Sciatic nerve (tissue), 2 donors: ENCODE results near the gene CFAP100. TPM values are rescaled to one million over a fixed set of nuclear protein-coding genes. Genes with fewer than 3 reads are reported as not detected.

ENCODE experiments used
- ATAC-seq: fragments of 200-7000 bp; cut with Tn5 transposase; one replicate; pipeline ENCODE4 v1.9.1; 2020; ENCODE audit warnings: mild to moderate bottlenecking, moderate library complexity
- DNase-seq: peaks from one replicate; pipeline ENCODE4 v3.0.0-alpha.2; 2020; ENCODE audit warnings: low spot score
- intact Hi-C: fragments of 100-400 bp; cut with DNase I; formaldehyde crosslinking; loops from one replicate; pipeline ENCODE4 v1.14.2; 2022
- total RNA-seq: library from RNA; stranded (reverse); fragmentation: NEBNext Ultra II Directional; extraction: Animal tissue kit (Norgen Biotek cat#: 25700); gene quantifications from one replicate; pipeline ENCODE4 v1.2.1, GENCODE V29; 2021
- donor health status: DM: no; HTN: no; CAD: no.
- donor health status: DM: no; HTN: no; CAD: no.

CFAP100 gene
- total RNA-seq, 1 donor from 2014 or later, result 1.5 TPM

DNA sequence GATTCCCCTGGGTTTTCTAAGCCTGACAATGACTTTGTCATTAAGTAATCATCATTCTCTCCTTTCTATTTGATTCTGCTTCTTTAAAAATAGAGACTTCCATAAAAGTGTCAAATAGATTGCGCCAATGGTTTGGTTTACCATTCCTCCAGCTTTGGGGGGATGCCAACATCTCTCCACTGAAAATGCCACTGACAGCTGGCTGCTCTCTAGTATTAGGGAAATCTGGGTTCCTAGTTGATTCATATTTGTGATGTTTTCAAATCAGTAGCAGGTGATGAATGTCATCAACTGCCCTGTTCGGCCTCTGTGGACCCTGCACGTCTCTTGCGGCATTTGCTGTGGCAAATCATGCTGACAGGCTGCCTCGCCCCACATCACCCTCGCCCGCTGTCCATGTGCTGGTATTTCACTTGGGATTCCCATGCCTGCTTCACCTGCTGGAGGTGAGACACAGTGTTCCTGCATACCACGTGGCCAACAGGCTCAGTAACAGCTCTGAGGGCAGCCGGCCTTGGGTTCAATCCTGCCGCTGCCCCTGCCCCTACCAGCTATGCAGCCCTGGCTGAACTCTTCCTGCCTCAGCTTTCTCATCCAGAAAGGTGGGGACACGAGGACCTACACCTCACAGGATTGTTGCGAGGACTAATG lies 52.9 kb downstream of the CFAP100 start:
- peak; percentile 49 for DNase-seq
- intact Hi-C loops, result loop anchor here (10.0 kb wide), 1 partner anchor 1517 kb away; no protein-coding TSS in a partner anchor
- ATAC-seq, result no peak

DNA sequence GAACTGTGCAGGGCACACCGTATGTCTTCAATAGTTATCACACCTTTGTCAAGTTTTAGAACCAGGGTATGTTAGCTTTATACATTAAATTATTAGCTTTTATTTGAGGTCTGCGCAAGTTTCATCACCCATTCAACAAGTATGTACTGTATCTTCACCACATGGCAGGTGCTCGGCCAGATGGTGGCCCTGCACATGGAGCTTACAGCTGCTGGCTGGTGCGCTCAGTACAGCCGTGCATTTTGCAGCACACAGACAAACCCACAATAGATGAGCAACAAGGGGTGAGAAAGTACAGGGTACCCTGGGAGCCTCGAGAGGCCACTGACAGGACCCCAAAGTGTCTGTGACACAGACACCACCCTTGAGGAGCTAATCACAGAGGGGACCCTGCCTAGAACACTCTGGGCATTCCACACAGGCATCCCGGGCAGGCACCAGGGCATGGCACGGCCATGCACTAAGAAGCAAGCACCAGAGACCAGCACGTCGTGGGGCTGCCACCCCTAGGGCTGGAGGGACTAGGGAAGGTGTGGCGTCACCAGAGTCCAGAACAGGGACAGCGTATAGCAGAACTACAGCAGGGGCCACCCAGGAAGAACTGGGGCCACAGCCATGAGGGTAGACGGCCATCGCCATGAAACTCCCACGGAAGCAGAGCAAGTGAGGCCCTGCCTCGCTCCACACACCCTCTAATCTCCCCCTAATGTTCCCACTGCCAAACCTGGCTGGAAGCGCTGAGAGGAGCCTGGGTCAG lies 53.6 kb downstream of the CFAP100 start:
- ATAC-seq (no peak), DNase-seq (peak; percentile 33)
- intact Hi-C loops, result loop anchor here (10.0 kb wide), 1 partner anchor 1516 kb away; no protein-coding TSS in a partner anchor

DNA sequence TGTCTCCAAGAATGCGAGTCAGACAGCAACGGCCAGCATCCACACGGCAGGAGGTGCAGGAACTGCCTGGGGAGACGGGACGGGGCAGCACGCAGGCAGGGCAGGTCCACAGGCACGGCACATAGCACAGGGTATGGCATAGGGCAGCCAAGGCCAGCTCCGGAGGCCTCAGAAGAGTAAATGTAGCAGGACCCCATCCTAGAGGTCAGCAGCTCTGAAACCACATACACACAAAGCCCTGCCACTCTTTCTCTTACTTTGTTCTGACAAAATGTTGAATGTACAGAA lies 54.1 kb downstream of the CFAP100 start:
- DNase-seq, result no peak
- no peak for ATAC-seq
- intact Hi-C loops, result loop anchor here (10.0 kb wide), 1 partner anchor 1516 kb away; no protein-coding TSS in a partner anchor

DNA sequence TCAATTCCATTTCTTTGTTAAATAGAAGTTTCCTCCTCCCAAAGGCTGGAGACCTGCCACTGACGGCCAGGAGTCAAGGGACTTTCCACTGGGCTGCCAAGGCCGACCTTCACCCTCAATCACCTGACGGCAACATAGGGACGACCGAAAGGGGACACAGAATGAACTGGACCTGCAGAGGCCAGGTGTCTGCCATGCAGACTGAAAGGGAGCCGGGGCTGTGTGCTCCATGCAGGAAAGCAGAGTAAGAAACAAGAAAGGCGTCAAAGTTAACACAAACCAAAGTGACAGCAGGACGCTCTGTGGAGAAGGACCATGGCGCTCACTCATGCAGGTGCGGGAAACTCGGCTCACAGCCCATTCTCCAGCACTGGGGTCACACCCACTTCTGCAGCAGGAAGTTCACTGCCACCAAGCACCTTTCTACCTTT lies 54.9 kb downstream of the CFAP100 start:
- intact Hi-C loops, result loop anchor here (10.0 kb wide), 1 partner anchor 1515 kb away; no protein-coding TSS in a partner anchor
- no peak for ATAC-seq
- peak; percentile 32 for DNase-seq

DNA sequence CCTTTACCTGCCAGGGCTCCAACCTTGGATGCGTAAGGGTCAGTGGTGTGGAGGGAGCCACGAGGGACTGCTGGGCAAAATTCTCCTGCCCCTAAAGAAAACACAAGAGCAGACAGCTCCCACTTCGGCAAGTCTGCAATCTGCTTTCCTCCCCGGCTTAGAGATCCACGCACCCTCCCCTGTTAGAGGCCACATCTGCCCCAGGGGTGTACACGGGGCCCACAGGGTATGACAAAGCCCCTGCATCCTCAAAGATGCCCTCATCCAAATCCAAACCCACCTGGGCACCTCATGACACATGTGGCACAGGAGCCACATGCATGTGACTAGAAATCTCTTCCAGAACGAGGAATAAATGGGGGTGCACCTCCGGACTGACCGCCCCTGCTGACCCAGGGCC lies 55.5 kb downstream of the CFAP100 start:
- ATAC-seq (no peak), DNase-seq (no peak)
- intact Hi-C loops, result no loop called here

DNA sequence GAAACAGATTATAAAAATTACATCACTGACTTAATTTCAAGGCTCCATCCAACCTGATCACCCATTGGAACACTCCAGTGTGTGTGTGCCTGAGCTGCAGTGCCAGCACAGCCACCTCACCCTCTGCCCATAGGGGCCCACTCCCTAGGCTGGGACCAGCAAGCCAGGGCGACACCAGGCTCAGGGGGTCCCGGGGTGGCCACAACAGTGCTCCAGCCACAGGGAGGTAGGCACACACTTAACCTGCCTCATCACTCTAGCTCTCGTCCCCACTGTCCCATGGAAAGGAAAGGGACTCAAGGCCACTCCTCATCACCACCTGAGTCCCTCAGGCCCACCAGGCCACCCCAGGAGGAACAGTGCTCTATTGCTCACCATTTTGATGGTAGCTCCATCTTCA lies 56.0 kb downstream of the CFAP100 start:
- peak; percentile 37 for DNase-seq
- ATAC-seq, result no peak

DNA sequence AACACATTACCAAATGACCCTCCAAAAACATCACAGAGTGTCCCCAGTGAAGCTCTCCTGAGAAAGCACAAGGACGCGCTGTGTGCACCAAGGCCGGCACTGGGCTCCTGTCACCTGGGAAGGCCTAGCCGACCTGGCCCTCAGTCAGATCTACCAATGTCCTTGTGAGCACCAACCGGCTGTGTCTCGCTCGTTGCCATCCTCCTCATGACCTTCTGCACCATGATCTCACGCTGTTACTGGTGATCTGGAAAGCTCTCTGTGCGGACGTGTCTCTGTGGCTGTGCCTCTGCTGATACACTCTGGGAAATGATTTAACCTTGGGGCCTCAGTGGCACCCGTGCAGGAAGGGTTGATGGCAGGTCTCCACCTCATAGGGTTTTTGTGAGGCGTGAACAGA lies 56.8 kb downstream of the CFAP100 start:
- DNase-seq, result peak; percentile 32
- intact Hi-C loops, result no loop called here
- ATAC-seq, result no peak

More for the DNA sequence above, 56.0 kb downstream of the CFAP100 start:
- intact Hi-C loops, result no loop called here

DNA sequence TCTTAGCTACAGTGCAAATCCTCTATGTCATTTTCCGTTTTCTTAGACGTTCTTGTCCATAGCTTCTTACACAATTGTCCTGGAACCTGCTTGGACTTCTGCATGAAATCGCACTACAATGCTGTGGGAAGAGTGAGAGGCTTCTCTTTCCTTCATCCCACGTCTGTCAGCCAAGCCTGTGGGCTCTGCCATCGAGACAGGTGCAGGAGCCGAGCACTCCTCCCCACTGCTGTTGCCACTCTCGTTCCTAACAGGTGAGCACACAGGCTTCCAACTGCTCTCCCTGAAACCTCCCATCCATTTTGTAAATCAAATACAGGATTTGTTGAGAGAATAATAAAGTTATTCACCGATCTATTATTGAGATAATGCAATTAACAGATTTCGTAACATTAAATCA lies 57.5 kb downstream of the CFAP100 start:
- intact Hi-C loops, result no loop called here
- DNase-seq, result no peak
- ATAC-seq, result no peak

DNA sequence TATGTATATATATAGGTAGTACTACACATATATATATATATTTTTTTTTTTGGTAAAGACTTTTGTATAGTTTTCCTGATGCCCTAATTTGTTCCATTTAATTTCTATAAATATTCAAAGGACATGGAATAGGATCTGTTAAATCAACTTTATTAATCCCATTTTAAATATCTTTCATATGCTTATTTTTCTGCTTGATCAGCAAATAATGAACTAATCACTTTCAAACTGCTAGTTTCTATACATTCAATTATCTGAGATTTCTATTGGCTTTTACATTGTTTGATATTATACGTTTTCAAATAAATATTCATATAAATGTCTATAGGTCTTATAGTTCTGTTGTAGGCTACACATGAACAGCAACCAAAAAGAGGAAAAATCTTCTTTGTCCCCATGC lies 59.3 kb downstream of the CFAP100 start:
- DNase-seq, result no peak
- ATAC-seq, result no peak
- intact Hi-C loops, result no loop called here

DNA sequence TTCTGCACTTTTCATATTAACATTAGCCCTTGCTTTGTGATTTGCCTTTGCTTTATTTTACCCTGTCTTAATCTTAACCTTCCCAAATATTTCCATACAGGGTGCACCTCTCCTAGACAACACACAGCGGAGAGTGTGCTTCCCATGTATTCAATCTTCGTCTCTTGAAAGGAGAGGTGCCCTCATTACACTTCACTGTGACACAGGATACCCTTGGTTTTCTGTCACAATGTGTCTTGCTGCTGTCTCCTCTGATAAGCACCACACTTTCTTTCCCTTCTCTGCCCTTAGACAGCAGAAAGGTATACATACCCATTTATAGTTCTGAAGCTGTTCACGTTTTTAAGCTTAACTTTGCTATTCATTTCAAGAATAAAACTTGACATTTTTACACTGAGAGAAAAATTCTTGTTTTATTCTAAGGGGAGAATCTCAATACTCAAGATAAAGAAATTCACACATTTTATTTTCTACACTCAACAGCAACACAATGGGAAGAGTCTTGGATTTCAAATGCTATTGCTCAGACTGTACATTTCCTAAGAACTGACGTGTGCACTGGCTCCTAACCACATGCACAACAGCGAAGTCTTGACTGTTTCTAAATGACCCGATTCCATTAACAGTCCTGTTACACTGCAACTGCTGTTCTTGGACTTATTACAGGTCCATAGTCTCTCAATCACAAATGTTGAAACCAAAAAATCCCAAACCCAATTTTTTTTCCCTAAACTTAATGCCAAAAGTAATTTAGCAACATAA lies 59.9 kb downstream of the CFAP100 start:
- DNase-seq, result peak; percentile 17
- intact Hi-C loops, result no loop called here
- no peak for ATAC-seq

DNA sequence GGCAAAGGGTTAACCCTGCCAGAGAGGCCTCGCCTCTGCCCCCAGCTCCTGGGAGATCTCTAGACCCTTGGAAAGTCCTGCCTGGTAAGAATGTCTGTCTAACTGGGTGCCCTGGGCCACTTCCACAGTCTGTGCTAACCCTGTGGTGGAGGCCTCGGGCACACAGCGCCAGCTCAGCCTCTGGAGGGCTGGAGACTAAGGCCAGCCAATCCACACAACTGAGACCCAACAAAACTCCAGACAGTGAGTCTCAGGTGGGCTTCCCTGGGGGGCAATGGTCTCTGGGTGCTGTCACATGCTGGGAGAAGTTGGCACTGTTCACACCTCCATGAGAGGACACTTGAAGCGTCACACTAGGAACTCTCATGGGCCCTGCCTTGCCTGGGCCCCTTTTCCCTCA lies 61.5 kb downstream of the CFAP100 start:
- intact Hi-C loops, result no loop called here
- no peak for ATAC-seq
- peak; percentile 37 for DNase-seq

DNA sequence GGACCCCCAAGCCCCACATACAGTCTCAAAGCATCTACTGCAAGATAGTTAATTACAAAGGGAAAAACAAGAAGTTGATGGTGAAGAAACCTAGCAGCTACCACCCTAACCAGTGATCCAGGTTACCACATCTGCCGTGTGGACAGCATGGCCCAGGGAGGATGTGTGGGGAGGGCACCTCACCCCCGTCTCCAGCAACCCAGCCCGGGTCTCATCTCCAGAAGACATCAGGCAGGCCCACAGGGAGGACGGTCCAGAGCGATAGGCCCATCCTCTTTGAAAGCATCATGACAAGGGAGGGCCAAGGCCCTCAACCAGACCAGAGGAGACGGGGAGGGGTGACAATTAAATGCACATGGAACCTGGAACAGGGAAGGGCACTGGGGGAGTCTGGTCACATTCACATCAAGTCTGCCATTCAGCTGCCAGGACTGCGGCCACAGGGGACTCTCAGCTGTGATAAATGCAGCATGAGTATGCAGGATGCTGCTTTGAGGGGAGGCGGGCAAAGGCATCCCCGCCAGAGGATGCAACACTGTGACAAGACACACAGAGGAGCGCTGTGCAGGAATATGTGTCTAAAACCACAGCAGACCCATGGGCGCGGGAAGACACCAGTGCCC lies 62.2 kb downstream of the CFAP100 start:
- intact Hi-C loops, result no loop called here
- DNase-seq (peak; percentile 37), ATAC-seq (no peak)

DNA sequence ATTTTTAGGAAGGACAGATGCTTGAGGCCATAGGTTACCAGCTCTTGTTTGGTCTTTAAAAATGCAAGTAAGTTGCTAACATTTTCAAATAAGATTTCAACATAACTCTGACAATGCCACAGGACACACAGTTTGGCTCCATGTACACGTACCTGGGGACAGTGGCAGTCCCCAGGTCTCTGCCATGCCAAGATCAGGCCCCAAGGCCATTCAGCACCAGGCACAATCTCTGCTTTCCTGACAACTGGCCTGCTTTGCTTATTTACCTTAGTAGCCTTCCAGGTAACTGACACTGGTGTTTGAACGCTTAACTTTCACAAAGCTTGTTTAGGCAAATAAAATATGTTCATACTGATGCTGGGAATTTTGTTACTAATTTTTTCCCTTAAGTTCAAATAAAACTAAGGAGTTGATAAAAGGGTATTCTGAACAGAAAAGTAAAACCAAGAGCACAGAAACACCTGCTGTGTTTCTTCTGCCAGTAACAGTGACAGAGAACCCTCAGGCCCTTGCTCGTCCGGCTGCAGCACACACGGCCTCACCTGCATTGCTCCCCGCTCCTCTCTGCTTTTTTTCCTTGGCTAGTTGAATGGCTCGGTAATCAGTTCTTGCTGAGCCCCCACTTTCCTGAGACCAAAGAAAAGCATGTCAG lies 64.5 kb downstream of the CFAP100 start:
- ATAC-seq (no peak), DNase-seq (peak; percentile 22)
- intact Hi-C loops, result no loop called here

DNA sequence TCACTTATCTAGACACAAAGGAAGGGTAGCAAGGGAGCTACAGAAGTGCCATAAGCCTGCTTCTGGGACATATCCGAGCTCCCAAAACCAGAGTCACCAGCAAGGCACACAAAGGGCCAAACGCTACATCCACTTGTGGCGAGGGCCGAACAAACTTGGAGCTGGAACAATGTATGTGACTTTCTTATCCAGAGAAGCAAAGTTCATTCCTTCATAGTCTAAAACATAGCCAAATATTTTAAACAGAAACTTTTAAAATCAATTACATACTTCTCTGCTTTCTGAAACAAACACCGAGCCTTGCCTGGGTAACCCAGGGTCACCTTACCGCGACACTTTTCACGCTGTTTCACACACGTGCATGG lies 65.0 kb downstream of the CFAP100 start:
- ATAC-seq, result no peak
- peak; percentile 17 for DNase-seq
- intact Hi-C loops, result no loop called here

DNA sequence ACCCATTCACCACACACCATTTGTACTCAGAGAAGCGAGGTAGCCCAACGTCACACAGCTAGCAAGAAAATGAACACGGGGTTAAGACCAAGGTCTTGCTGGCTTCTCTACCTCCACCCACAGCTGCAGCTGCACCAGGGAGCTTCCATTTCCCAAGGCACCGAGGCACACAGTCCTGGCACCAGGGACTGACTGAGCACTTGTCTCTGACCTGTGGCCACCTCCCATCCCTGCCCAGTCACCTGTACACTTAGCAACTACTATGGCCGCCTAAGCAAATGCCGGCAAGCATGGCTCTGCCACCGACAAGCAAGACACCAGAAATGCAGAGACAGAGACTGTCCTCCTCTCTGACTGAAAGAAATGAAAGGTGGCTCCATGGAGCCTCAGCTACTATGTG lies 65.7 kb downstream of the CFAP100 start:
- intact Hi-C loops, result no loop called here
- DNase-seq (peak; percentile 15), ATAC-seq (no peak)

DNA sequence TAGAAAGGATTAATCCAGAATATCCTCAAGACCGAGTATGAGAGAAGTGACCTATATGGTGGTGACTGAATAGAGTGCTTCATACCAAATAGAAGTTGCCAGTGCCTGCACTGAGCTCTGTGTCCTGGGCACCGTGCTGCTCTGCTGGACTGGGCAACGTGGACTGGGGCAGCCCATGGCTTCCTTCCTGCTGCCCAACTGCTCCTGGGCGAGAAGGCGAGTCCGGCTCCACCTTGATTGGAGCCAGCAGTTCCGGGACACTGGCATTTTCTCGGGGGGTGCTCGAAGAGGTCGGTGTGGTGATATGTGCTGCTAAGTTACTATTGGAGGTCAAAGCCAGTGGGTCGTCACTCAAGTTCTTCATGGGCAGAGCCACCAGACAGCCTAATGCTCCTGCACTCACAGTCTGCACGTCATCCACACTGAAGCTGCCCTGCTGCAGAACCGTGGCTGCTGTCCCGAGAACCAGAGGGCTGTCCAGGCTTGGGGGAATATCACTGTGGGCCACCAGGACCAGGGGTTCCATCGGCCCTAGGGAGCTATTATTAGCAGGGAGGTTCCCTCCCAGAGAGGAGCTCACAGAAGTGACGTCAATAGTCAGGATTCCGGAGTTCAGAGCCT lies 66.9 kb downstream of the CFAP100 start:
- intact Hi-C loops, result no loop called here
- DNase-seq (peak; percentile 35), ATAC-seq (no peak)

DNA sequence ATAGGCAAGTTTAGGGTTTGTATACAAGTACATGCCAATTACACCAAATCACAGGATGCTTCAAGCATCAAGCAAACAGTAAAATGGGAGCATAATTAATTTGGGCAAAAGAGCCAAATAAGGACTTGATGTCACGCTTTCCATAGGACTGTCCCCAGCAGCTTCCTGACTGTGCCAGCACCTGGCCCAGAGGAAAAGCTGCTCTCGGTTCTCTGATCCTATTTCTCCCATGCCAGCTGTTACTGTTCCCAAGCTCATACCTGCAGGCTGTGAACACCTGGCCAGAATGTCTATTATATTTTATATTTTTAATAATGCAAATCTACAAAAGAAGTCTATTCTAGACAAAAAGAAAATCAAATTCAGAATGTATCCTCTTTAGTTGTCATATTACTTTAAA lies 68.8 kb downstream of the CFAP100 start:
- peak; percentile 3 for DNase-seq
- no peak for ATAC-seq
- intact Hi-C loops, result no loop called here

DNA sequence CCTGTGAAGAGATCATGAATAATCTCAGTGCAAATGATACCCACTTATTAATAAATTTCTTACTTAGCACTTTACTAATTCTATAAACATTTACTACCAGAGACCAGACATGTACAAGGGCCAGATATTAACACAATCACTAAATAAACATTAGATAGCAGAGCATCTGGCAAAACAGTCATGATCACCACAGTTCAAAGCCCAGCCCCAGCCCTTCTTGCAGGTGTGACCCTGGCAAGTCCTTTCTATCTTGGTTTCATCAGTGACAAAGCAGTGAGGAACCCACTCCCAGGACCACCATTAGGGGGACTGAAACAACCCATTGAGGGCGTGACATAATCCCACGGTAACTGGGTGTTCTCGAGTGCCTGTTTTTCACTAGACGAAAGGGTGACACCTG lies 69.4 kb downstream of the CFAP100 start:
- ATAC-seq (no peak), DNase-seq (peak; percentile 27)
- intact Hi-C loops, result no loop called here

DNA sequence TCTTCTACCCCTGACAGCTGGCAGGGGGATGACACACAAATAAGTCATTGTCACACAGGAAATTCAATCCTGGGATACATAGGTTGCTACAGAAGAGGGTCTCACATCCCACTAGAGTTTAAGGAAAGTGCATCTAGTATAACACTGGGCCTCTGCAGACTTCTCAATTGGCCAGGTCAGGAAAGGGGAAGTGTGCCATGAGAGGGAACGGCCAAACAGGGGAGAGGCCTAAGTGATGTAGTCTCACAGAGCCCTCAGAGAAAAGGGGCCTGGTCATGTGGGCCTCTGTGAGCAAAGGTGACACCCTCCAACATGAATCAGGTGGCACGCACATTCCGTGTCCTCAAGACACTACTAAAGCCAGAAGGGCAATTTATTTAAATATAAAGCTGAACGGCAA lies 69.8 kb downstream of the CFAP100 start:
- intact Hi-C loops, result no loop called here
- peak; percentile 37 for ATAC-seq
- peak; percentile 26 for DNase-seq
